ENCODE data around the gene F12. TPM values are rescaled to one million over a fixed set of nuclear protein-coding genes. Genes with fewer than 3 reads are reported as not detected.

The F12 gene
- polyA plus RNA-seq, 1 of the 3 experiments (the other 2 are of a cell fraction): 4.3 TPM

DNA sequence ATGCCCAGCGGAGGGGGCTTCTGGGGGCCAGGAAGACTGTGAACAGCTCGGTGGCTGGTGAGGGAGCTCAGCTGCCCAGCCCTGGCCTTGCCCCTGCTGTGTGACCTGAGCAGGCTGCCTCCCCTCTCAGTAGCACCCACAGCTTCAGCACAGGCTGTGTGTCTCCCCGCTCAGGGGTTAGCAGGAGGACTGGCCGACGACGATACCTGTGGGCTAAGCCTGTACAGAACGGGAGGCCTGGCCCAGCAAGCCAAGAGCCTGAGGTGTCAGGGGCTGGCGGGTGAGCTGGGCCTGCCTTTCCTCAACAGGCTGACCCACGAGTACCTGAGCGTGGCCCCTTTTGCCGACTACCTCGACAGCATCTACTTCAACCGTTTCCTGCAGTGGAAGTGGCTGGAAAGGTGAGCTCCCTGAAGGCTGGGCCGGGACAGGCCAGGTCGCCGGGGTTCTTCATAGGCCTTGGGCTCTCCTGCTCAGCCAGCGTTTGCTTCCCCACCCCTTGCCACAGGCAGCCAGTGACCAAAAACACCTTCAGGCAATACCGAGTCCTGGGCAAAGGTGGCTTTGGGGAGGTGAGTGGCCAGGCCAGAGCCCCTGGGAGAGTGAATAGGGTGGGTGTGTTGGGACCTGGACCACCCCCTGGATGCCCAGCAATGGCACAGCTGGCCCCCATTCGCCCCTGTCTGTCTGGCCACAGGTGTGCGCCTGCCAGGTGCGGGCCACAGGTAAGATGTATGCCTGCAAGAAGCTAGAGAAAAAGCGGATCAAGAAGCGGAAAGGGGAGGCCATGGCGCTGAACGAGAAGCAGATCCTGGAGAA is 23.7 kb upstream of the F12 start:
- POLR2A ChIA-PET: no interaction called here

DNA sequence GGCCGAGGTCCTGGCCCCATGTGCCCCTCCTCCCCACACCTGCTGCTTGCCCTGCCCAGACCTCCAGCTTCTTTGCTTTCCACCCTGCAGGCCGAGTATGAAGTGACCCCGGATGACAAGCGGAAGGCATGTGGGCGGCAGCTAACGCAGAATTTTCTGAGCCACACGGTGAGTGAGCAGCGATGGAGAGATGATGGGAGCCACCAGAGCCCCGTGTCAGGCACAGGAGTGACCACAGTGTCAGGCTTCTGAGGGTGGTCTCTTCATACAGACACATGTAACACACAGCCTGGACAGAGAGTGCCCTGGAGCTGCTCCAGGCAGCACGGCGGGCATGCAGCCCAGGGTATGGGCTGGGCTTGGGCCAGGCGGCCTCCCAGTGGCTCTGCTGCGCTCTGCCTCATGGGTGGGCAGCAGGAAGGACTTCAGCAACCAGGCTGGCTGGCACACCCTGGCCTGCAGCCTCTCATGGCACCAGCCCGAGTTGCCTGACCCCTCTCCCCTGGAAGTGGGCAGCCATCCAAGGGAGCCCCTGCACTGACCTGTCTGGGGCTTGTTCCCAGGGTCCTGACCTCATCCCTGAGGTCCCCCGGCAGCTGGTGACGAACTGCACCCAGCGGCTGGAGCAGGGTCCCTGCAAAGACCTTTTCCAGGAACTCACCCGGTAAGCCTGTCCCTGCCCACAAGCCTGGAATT is 22.9 kb upstream of the F12 start:
- no peak overlapping the region for H3K4me2 ChIP-seq
- no peak overlapping the region for H3K4me3 ChIP-seq (ENCODE audit: low read depth in 2 of 2, low read length in 1 of 2)
- no peaks in the 10 kb centered on the region for H3K9me3 ChIP-seq
- H3K36me3 ChIP-seq (replicated peaks in 1 of 2; ENCODE audit: control insufficient read depth in 1 of 2, insufficient read depth in 2 of 2, low read length in 1 of 2): peaks cover 7 to 53% of the 10 kb centered on the region in 2 experiments
- CTCF ChIA-PET: interaction anchor here (0.9 to 3.8 kb wide), 9 partner anchors 8 to 69 kb away, joined by 3 to 21 read pairs (median 3); no protein-coding TSS in a partner anchor
- 100% methylated on average over 4 of the region's 18 CpGs for WGBS (ENCODE audit: low lambda C conversion rate)
- no peaks in the 10 kb centered on the region for H3K27me3 ChIP-seq (ENCODE audit: insufficient read depth)
- no peak for DNase-seq
- H2AFZ ChIP-seq (ENCODE audit: low read depth): no peak overlapping the region
- H3K9me2 ChIP-seq: no peaks in the 10 kb centered on the region
- TF ChIP-seq, protein P1, sequence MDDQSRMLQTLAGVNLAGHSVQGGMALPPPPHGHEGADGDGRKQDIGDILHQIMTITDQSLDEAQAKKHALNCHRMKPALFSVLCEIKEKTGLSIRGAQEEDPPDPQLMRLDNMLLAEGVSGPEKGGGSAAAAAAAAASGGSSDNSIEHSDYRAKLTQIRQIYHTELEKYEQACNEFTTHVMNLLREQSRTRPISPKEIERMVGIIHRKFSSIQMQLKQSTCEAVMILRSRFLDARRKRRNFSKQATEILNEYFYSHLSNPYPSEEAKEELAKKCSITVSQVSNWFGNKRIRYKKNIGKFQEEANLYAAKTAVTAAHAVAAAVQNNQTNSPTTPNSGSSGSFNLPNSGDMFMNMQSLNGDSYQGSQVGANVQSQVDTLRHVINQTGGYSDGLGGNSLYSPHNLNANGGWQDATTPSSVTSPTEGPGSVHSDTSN (IDR thresholded peaks at IDR 0.05): no peak
- TF ChIP-seq TEAD4 (IDR thresholded peaks at IDR 0.05; ENCODE audit: borderline replicate concordance, insufficient read depth) (no peak), NFIC (IDR thresholded peaks at IDR 0.05; ENCODE audit: borderline replicate concordance) (no peak), RCOR1 (IDR thresholded peaks at IDR 0.05; ENCODE audit: low read length) (no peak), NRF1 (IDR thresholded peaks at IDR 0.05; ENCODE audit: low read depth, low read length) (no peak)
- TF ChIP-seq, protein P2, sequence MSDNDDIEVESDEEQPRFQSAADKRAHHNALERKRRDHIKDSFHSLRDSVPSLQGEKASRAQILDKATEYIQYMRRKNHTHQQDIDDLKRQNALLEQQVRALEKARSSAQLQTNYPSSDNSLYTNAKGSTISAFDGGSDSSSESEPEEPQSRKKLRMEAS (IDR thresholded peaks at IDR 0.05; ENCODE audit: low read depth): no peak
- H3K9ac ChIP-seq: no peak overlapping the region
- peaks cover 24% of the 10 kb centered on the region for H3K79me2 ChIP-seq (ENCODE audit: insufficient read depth)
- H3K27ac ChIP-seq (ENCODE audit: low read depth in 2 of 2, low read length in 1 of 2): no peak overlapping the region; a peak in 1 of 4 replicates
- H4K20me1 ChIP-seq (ENCODE audit: insufficient read depth): 0 out of 2 replicates have a peak, but pooled peaks cover 13% of the 10 kb centered on the region
- peaks cover 3% of the 10 kb centered on the region for H3F3A ChIP-seq (replicated peaks; ENCODE audit: insufficient read depth)
- peaks cover 0 to 22% of the 10 kb centered on the region in 2 experiments; a peak in 1 of 4 replicates for H3K4me1 ChIP-seq (ENCODE audit: control insufficient read depth in 1 of 2, insufficient read depth in 2 of 2, low read depth in 1 of 2, low read length in 1 of 2)
- POLR2A ChIA-PET: interaction anchor here (1.5 kb wide), 1 partner anchor 14 kb away, joined by 3 read pairs; no protein-coding TSS in a partner anchor

More for the DNA sequence above, 23.7 kb upstream of the F12 start:
- H3F3A ChIP-seq (replicated peaks; ENCODE audit: insufficient read depth): peaks cover 4% of the 10 kb centered on the region
- H3K9ac ChIP-seq: no peak overlapping the region
- CTCF ChIA-PET: interaction anchor here (0.9 to 3.8 kb wide), 6 partner anchors 8 to 68 kb away, joined by 3 to 21 read pairs (median 3); no protein-coding TSS in a partner anchor
- peaks cover 17% of the 10 kb centered on the region for H3K79me2 ChIP-seq (ENCODE audit: insufficient read depth)
- peaks cover 9 to 54% of the 10 kb centered on the region in 2 experiments for H3K36me3 ChIP-seq (replicated peaks in 1 of 2; ENCODE audit: control insufficient read depth in 1 of 2, insufficient read depth in 2 of 2, low read length in 1 of 2)
- H3K4me3 ChIP-seq (ENCODE audit: low read depth in 2 of 2, low read length in 1 of 2): no peak overlapping the region
- TF ChIP-seq SMC3 (IDR thresholded peaks at IDR 0.05; ENCODE audit: low read depth, low read length) (no peak), RAD21 (IDR thresholded peaks at IDR 0.05; ENCODE audit: low read length) (no peak), RFX5 (IDR thresholded peaks at IDR 0.05; ENCODE audit: low read length) (no peak), GABPA (IDR thresholded peaks at IDR 0.05; ENCODE audit: low read depth) (no peak), FOXJ3 (CRISPR knock-in tag; IDR thresholded peaks at IDR 0.05) (no peak), GATA2 (CRISPR knock-in tag; IDR thresholded peaks at IDR 0.05) (no peak), YY1 (IDR thresholded peaks at IDR 0.05; ENCODE audit: low read depth) (no peak), CHD2 (IDR thresholded peaks at IDR 0.05; ENCODE audit: low read length, partially characterized antibody) (no peak), NFIC (IDR thresholded peaks at IDR 0.05; ENCODE audit: borderline replicate concordance) (no peak)
- TF ChIP-seq, protein P3, sequence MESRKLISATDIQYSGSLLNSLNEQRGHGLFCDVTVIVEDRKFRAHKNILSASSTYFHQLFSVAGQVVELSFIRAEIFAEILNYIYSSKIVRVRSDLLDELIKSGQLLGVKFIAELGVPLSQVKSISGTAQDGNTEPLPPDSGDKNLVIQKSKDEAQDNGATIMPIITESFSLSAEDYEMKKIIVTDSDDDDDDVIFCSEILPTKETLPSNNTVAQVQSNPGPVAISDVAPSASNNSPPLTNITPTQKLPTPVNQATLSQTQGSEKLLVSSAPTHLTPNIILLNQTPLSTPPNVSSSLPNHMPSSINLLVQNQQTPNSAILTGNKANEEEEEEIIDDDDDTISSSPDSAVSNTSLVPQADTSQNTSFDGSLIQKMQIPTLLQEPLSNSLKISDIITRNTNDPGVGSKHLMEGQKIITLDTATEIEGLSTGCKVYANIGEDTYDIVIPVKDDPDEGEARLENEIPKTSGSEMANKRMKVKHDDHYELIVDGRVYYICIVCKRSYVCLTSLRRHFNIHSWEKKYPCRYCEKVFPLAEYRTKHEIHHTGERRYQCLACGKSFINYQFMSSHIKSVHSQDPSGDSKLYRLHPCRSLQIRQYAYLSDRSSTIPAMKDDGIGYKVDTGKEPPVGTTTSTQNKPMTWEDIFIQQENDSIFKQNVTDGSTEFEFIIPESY (IDR thresholded peaks at IDR 0.05; ENCODE audit: borderline replicate concordance, low read depth): no peak
- DNase-seq: no peak
- no peaks in the 10 kb centered on the region for H3K9me2 ChIP-seq
- H3K4me1 ChIP-seq (ENCODE audit: control insufficient read depth in 1 of 2, insufficient read depth in 2 of 2, low read depth in 1 of 2, low read length in 1 of 2): peaks cover 0 to 15% of the 10 kb centered on the region in 2 experiments; a peak in 1 of 4 replicates
- H4K20me1 ChIP-seq (ENCODE audit: insufficient read depth): 0 out of 2 replicates have a peak, but pooled peaks cover 11% of the 10 kb centered on the region
- H3K27me3 ChIP-seq (ENCODE audit: insufficient read depth): no peaks in the 10 kb centered on the region
- no peak overlapping the region for H3K4me2 ChIP-seq
- no peaks in the 10 kb centered on the region for H3K9me3 ChIP-seq
- H3K27ac ChIP-seq (ENCODE audit: low read depth in 2 of 2, low read length in 1 of 2): no peak overlapping the region
- H2AFZ ChIP-seq (ENCODE audit: low read depth): no peak overlapping the region
- WGBS (ENCODE audit: low lambda C conversion rate): 94% methylated on average over 22 of the region's 25 CpGs
